ENCODE results near the gene THAP11. TPM values are rescaled to one million over a fixed set of nuclear protein-coding genes. Genes with fewer than 3 reads are reported as not detected.
"Not testable (repeated sequence)": the region's sequence is repeated elsewhere in the genome, so short reads cannot be mapped to it uniquely, and the experiment has no call there.

The THAP11 gene
- total RNA-seq, 1 experiment from 2014 or later: 33.3 TPM

DNA sequence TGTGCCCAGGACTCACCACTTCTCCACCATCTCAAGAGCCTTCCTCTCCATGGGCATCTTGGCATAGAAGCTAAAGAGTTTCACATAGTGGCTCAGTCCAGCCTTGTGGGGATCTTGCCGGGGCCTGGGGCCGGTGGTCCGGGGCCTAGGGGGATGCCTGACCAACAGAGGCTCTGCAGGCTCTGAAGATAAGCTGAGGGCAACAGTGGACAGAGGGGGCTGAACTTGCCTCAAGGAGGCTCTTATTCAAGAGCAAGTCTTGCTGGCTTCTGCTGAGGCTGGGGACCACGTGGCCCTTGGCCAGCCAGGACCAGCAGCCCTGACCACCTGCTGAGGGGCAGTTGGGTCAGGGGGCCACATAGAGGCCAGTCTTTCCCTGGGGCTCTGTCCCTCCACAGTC is 13.5 kb upstream of the THAP11 start:
- DNase-seq (ENCODE audit: low read depth, low spot score): no peak
- in situ Hi-C loops (cut with HindIII; ENCODE audit: low pct_unique_long_range_greater_than_20kb, low sequenced_read_pairs): no loop called here

DNA sequence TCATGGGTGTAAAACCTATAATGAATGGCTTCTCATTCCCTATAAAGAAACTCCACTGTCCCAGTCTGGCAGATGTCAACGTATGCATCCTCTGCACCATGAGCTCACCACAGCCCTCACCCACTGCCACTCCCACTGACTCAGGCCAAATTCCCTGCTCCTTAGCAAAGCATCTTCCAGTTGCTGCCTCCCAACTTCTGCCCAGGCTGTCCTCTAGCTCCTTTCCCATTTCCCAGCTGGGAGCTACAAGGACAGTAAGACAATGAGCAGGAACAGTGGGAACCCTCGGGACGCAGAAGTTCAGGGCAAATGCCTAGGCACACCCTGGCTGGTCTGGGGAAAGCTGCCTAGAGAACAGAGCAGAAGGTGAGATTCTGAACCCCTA is 9.1 kb upstream of the THAP11 start:
- in situ Hi-C loops (cut with HindIII; ENCODE audit: low pct_unique_long_range_greater_than_20kb, low sequenced_read_pairs): no loop called here
- DNase-seq (ENCODE audit: low read depth, low spot score): no peak

DNA sequence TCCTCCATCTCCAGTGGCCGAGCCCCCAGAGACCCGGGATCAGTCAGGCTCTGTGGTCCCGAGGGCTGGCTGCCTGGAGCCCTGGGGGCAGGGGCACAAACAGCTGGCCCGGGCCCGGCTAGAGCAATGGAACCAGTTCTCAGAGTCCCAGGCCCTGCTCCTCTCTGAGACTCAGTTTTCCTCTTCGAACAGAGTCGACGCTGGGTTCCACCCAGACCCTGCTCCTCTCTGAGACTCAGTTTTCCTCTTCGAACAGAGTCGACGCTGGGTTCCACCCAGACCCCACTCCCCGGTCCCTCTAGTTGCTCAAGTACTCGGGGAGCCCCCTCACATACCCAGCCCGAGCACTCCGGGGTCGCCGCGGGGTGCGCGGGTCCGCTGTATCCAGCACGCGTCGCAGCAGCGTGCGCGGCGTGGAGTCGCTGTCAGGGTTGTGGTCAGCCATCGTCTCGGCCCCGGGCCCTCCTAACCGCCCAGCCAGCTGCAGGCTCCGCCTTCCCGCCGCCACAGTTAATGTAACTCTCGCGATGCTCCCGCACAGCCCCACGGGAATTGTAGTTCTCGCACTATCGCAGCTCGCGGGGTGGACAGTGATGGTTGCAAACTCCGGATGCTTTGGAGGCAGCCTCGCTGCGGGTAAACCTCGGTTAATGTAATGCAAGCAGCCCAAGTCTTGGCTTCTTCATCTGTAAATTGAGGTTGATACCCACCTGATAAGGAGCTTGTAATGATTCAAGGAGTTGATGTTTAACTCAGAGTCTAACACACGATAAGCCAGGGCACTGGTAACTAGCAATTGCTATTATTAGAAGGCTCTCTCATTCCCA is 8.5 kb upstream of the THAP11 start:
- DNase-seq (ENCODE audit: low read depth, low spot score): peak; percentile 89
- in situ Hi-C loops (cut with HindIII; ENCODE audit: low pct_unique_long_range_greater_than_20kb, low sequenced_read_pairs): no loop called here

DNA sequence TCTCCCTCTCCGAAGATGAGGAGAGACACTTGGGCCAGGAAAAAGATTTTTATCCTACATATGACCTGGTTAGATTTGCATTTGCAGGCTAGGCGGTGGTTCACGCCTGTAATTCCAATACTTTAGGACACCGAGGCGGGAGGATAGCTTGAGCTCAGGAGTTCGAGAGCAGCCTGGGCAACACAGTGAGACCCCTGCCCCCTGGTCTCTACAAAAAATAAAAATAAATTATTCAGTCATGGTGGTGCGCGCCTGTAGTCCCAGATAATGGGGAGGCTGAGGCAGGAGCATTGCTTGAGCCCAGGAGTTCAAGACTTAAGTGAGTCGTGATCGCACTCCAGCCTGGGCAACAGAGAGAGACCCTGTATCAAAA is 7.9 kb upstream of the THAP11 start:
- in situ Hi-C loops (cut with HindIII; ENCODE audit: low pct_unique_long_range_greater_than_20kb, low sequenced_read_pairs): no loop called here
- DNase-seq (ENCODE audit: low read depth, low spot score): no peak

DNA sequence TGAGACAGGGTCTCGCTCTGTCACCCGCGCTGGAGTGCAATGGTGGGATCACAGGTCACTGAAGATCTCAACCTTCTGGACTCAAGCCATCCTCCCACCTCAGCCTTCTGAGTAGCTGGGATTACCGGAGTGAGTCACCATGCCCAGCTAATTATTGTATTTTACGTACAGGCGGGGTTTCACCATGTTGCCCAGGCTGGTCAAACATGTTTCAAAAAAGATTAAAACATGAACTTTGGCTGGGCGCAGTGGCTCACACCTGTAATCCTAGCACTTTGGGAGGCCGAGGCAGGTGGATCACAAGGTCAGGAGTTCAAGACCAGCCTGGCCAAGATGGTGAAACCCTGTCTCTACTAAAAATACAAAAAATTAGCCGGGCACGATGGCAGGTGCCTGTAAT is 4.9 kb upstream of the THAP11 start:
- in situ Hi-C loops (cut with HindIII; ENCODE audit: low pct_unique_long_range_greater_than_20kb, low sequenced_read_pairs); DNase-seq (ENCODE audit: low read depth, low spot score): not testable (repeated sequence)

DNA sequence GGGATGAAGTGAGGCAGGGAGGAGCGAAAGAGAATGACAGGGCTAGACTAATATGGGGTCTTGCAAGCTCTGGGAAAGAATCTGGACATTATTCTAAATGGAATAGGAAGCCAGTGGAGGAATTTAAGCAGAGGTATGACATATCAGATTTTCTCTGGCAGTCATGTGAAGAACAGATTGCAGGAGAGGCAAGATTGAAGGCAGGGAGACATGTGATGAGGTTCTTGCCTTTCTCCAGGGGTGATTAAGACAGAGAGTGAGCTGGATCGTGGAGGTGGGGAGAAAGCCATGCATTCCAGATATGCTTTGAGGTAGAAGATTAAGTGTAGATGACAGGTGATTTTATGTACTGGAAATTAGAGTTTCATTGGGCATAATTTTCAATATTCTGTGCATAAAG is 4.3 kb upstream of the THAP11 start:
- in situ Hi-C loops (cut with HindIII; ENCODE audit: low pct_unique_long_range_greater_than_20kb, low sequenced_read_pairs): no loop called here

DNA sequence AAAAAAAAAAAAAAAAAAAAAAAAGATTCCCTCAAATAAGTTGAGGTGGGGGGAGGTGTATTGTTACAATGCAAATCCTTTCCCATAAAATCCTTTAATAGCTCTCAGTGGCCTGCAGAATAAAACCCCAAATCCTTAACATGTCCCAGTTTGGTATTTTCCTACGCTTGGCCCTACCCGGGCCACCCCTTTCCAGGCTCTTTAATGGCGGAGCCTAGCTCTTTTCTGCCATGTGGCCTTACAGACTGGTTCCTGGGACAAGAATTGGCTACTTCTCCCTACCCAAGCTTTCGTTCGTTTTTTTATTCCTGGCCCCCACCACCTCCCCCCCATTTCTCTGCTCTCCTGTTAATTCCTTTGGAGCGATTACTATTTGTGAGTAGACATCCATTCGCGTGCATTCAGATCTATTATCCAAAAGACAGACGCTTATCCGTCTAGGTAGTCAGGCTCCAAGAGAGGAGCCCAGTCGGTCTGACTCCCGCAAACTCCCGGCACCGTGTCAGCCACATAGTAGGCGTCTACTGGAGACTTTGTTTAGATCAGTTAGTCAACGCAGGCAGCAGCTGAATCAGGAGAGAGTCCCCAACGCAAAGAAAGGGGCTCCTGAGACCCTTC is 813 bp upstream of the THAP11 start:
- in situ Hi-C loops (cut with HindIII; ENCODE audit: low pct_unique_long_range_greater_than_20kb, low sequenced_read_pairs): no loop called here

More for the DNA sequence above, 4.3 kb upstream of the THAP11 start:
- DNase-seq (ENCODE audit: low read depth, low spot score): no peak

DNA sequence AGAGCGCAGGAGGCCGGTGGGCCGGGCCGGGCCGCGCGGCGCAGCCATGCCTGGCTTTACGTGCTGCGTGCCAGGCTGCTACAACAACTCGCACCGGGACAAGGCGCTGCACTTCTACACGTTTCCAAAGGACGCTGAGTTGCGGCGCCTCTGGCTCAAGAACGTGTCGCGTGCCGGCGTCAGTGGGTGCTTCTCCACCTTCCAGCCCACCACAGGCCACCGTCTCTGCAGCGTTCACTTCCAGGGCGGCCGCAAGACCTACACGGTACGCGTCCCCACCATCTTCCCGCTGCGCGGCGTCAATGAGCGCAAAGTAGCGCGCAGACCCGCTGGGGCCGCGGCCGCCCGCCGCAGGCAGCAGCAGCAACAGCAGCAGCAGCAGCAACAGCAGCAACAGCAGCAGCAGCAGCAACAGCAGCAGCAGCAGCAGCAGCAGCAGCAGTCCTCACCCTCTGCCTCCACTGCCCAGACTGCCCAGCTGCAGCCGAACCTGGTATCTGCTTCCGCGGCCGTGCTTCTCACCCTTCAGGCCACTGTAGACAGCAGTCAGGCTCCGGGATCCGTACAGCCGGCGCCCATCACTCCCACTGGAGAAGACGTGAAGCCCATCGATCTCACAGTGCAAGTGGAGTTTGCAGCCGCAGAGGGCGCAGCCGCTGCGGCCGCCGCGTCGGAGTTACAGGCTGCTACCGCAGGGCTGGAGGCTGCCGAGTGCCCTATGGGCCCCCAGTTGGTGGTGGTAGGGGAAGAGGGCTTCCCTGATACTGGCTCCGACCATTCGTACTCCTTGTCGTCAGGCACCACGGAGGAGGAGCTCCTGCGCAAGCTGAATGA is 606 bp downstream of the THAP11 start:
- DNase-seq (ENCODE audit: low read depth, low spot score): peak; percentile 28
- in situ Hi-C loops (cut with HindIII; ENCODE audit: low pct_unique_long_range_greater_than_20kb, low sequenced_read_pairs): no loop called here

More for the DNA sequence above, 813 bp upstream of the THAP11 start:
- DNase-seq (ENCODE audit: low read depth, low spot score): no peak

DNA sequence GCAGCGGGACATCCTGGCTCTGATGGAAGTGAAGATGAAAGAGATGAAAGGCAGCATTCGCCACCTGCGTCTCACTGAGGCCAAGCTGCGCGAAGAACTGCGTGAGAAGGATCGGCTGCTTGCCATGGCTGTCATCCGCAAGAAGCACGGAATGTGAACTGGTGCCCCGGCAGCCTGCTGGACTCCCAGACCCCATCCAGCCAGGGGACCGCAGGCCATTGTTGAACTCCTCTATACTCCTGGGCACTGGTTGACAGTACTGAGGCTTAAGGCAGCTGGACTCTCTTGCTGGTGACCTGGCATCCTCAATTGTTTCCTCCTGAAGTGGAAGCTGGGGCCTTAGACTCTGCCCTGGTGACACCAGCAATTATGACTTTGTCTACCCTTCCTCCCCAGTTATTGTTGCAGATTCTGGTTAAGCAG is 1.2 kb downstream of the THAP11 start:
- in situ Hi-C loops (cut with HindIII; ENCODE audit: low pct_unique_long_range_greater_than_20kb, low sequenced_read_pairs): no loop called here
- no peak for DNase-seq (ENCODE audit: low read depth, low spot score)

DNA sequence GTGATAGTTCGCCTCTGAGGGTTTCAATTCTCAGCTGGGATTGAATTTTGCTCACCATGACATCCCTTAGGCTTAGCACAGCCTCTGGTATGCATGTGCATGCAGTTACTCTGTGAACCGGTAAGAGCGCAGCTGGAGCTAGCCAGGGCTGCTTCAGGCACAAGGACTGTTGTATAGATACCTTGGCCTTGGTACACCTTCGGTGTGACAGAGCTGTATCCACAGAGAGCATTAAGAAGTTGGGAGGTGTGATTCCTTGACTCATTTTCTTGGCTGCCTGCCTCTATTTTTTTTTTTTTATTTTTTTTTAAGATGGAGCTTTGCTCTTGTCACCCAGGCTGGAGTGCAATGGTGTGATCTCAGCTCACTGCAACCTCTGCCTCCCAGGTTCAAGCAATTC is 2.4 kb downstream of the THAP11 start:
- DNase-seq (ENCODE audit: low read depth, low spot score): no peak
- in situ Hi-C loops (cut with HindIII; ENCODE audit: low pct_unique_long_range_greater_than_20kb, low sequenced_read_pairs): no loop called here

DNA sequence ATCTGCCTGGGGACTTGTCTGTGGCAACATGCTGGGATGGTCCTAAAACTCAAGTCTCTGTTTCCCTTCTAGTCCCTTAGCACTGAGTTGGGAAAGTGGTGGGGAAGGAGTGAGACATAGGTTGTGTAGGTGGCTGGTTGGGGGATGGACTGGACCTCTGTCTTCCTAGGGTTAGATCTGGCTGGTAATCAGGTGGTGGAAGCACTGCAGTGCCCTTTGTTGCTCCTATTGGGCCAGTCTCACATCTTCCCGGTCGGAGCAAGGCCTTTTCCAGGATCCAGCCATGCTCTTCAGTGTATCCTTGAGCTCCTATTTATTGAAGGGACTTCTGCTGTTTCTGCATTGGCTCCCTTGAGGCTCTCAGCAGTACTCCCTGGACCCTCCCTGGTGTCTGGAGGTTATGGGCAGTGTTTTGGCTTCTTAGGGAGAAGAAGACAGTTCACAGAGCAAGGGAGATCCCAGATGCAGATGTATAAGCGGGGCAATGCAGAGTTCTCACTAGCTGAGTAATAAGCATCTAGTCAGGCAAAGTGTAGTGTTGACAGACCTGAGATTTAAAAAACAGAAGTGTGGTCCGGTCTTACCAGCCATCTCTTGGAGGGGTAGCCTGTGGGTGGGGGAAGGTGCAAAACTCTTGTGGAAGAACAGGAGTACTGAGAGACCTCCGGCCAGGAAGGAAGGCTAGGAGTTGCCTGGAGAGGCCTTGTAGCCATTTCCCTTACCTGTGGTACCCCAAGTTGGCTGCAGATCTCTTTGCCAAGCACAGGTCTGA is 3.4 kb downstream of the THAP11 start:
- in situ Hi-C loops (cut with HindIII; ENCODE audit: low pct_unique_long_range_greater_than_20kb, low sequenced_read_pairs): no loop called here
- DNase-seq (ENCODE audit: low read depth, low spot score): no peak

DNA sequence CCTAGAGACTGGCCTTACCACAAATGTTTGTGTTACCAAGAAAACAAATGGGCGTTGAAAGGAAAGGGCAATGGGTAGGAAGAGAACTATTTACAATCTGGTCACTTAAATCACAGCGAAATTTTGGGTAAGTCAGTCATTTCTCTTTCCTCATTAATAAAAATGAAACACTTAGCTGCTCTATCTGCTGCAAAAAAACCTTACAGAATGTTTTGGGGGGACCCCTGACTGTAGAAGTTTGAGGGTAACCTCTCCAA is 3.9 kb downstream of the THAP11 start:
- DNase-seq (ENCODE audit: low read depth, low spot score): no peak
- in situ Hi-C loops (cut with HindIII; ENCODE audit: low pct_unique_long_range_greater_than_20kb, low sequenced_read_pairs): no loop called here

DNA sequence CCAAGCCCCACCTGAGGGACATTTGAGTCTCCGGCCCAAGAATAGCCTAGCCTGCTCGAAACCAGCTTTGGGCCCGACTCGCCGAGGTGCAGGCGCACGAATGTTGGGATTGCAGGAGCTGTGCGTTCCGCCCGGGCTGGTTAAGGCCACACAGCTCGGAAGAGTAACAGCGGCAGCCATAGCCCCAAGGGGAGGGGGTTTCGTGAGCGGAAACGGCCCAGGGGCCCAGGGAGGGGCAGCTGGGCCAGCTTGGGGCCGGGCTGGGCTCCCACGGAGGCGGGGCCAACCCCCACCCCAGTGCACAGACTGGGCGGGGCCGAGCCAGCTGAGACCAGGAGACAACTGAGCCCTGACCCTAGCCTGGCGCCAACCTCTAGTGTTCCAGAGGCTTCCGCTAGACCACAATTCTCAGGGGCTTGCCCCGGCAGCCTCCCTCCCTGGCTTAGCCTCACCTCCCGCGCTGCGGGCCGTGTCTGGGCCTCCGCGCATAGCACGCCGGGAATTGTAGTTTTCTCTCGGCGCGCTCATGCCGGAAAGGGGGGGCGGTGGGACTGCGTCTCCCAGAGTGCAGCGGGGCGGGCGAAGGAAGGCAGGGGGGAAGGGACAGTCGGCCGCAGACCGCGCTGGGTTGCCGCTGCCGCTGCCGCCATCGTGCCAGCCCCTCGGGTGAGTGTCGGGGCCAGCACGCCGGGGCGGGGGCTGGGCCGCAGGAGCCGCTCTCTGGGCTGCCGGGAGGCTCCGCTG is 4.4 kb downstream of the THAP11 start, which contains the start of gene NUTF2:
TSS of gene NUTF2 (plus strand) at position 614 of the 744 bp plus-strand sequence. CDS start 18,198 bp downstream, outside the sequence.
- DNase-seq (ENCODE audit: low read depth, low spot score): peak; percentile 93
- in situ Hi-C loops (cut with HindIII; ENCODE audit: low pct_unique_long_range_greater_than_20kb, low sequenced_read_pairs): no loop called here

DNA sequence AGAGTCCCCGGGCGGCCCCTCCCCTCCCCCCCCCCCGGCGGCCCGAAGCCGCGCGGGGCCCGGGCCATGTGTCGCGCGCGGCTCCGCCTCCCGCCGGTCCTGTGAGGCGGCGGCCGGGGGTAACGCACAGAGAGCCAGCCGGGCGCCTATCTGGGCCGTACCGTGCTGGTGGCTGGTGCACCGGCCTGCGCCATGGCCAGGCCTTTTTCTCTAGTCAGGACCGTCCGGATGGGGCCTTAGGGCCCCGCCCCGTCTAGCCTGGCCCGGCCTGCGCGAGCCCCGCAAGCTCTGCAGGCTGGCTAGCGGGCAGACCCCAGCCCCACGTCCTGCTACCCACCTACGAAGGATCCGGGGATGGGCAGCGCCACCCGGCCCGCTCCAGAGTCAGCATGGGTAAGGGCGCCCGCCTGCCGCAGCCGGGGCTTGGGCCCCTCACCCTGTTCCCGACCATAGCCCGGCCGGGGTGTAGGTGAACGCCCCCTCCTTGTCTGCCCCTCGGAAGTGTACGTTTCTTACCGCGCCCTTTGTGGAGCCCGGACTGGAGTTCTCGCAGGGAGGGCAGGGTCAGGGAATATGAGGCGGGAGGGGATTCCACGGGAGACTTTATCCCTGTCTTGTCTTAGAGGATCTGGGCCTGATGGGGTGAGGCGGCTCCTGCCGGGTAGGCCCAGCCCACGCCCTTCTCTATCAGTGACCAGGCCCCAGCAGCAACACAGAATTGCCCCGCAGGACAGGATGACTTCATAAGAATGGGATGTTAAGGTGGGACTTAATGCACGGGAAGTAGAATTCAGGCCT is 5.1 kb downstream of the THAP11 start, which contains the start of gene CENPT:
TSS of gene CENPT (minus strand) at position 630 of the 798 bp plus-strand sequence. CDS start 13,834 bp downstream, outside the sequence.
- no peak for DNase-seq (ENCODE audit: low read depth, low spot score)
- in situ Hi-C loops (cut with HindIII; ENCODE audit: low pct_unique_long_range_greater_than_20kb, low sequenced_read_pairs): no loop called here

DNA sequence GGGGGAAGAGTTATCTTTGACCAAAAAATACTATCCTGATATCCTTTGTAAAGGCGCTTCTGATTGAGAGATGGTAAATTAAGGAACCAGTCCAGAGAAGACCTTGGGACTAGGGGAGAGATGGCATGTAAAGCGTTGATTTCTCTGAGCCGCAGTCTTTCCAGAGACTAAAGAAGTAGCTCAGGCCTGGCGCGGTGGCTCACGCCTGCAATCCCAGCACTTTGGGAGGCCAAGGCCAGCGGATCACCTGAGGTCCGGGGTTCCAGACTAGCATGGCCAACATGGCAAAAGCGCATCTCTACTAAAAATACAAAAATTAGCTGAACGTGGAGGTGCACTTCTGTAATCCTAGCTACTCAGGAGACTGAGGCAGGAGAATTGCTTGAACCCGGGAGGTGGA is 6.0 kb downstream of the THAP11 start:
- no peak for DNase-seq (ENCODE audit: low read depth, low spot score)
- in situ Hi-C loops (cut with HindIII; ENCODE audit: low pct_unique_long_range_greater_than_20kb, low sequenced_read_pairs): no loop called here

DNA sequence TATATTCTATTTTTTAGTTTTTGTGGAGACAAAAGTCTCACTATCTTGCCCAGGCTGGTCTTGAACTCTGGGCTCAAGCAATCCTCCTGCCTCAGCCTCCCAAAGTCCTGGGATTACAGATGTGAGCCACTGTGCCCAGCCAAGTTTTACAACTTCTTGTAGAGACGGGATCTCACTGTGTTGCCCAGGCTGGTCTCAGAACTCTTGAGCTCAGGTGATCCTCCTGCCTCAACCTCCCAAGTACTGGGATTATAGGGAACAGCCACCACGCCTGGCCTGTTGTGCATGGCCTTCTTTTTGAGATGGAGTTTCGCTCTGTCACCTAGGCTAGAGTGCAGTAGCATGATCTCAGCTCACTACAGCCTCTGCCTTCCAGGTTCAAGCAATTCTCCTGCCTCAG is 11.6 kb downstream of the THAP11 start:
- in situ Hi-C loops (cut with HindIII; ENCODE audit: low pct_unique_long_range_greater_than_20kb, low sequenced_read_pairs): no loop called here
- DNase-seq (ENCODE audit: low read depth, low spot score): no peak
